HG03571 (cell line): ENCODE measurements around the gene DNAJC10.
"Not testable (repeated sequence)": the region's sequence is repeated elsewhere in the genome, so short reads cannot be mapped to it uniquely, and the experiment has no call there.

Experiments used
- ATAC-seq: cut with Tn5 transposase; IDR thresholded peaks from one replicate; pipeline ENCODE4 v1.9.1; 2021; ENCODE audit not compliant: unreplicated experiment

The DNAJC10 gene

DNA sequence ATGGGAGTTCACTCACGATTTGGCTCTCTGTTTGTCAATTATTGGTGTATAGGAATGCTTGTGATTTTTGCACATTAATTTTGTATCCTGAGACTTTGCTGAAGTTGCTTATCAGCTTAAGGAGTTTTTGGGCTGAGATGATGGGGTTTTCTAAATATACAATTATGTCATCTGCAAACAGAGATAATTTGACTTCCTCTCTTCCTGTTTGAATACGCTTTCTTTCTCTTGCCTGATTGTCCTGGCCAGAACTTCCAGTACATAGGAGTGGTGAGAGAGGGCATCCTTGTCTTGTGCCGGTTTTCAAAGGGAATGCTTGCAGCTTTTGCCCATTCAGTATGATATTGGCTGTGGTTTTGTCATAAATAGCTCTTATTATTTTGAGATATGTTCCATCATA, 66.6 kb downstream of the DNAJC10 start:
- ATAC-seq: not testable (repeated sequence)

DNA sequence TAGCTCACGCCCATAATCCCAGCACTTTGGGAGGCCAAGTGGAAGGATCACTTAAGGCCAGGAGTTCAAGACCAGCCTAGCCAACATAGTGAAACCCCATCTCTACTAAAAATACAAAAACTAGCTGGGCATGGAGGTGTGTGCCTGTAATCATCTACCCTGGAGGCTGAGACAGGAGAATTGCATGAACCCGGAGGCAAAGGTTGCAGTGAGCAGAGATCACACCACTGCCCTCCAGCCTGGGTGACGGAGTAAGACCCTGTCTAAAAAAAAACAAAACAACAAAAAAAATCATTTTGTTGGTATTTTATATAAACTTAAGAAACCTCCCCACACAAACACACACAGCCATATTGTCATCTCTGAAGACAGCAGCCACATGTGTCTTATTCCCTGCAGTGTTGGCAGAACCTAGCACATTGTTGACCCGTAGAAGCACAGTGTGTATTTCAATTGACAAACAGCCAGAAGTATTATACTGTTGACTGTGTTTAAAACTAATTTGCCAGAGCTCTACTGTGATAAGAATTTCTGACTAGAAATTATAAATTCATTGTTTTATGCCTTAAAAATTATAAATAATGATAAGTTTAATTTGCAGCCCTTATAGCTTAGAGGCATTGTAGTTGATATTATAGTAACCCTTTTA, 68.1 kb downstream of the DNAJC10 start:
- no peak for ATAC-seq

DNA sequence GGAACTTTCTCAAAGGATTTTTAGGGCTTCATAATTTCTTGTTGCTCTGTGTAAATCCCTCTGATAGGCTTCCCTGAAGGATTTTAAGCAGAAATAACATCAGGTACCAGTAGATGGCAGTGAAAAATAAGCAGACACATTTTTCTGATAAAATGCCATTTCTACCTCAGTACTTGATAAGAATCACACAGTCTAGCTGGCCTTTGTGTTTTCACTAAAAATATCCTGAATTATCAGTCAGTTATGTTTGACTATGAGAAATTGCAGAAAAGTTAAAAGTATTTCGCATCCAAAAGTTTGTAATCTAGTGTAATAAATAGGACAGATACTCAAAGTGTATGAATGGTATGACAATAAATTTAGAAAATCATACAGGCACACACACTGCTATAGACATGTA, 68.7 kb downstream of the DNAJC10 start:
- no peak for ATAC-seq

DNA sequence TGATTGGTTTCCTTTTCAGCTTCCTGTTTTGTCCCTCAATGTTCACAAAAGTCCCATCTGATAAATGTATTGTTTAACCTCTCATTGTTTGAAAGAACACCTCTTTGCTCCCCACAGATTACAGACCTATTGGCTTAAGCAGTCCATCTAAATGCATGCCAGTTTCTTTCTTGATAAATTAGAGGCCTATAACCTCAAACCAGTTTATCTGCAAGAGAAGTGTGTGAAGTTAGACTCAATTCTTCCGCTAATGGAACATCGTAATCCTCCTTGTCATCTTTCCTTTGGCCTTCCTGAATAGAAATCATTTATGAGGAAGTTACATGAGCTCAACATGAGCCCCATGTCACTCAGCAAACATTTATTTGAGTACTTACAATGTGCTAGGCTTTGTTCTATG, 76.4 kb downstream of the DNAJC10 start:
- ATAC-seq: no peak

DNA sequence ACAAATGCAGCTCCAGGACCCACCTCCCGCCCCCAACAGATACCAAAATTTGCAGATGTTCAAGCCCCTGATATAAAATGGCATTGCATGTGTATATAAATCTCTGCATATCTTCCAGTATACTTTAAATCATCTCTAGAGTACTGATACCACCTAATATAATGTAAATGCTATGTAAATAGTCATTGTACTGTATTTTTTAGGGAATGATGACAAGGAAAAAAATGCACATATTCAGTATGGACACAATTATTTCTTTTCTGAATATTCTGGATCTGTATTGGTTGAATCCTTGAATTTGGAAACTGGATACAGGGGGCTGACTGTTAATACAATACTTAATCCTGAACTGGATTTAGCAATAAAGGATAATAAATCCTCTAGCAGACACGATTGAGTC, 82.7 kb downstream of the DNAJC10 start:
- no peak for ATAC-seq

DNA sequence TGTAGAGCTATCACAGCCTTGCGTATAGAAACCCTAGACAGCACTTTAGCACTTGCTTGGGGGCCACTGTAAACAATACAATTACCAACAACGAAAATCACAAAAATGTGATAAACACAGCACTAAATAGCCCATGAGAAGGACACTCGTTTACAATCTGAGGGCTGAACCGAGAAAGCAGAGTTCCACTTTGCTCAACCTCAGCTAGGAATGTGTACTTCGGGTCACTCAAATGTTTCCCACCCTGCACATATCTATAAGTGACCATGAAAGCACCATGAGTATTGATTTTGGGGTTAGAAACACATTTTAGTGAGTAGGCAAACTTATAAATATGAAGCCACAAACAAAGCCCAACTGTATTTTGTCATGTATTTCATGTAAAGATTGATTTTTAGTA, 88.1 kb downstream of the DNAJC10 start:
- no peak for ATAC-seq

DNA sequence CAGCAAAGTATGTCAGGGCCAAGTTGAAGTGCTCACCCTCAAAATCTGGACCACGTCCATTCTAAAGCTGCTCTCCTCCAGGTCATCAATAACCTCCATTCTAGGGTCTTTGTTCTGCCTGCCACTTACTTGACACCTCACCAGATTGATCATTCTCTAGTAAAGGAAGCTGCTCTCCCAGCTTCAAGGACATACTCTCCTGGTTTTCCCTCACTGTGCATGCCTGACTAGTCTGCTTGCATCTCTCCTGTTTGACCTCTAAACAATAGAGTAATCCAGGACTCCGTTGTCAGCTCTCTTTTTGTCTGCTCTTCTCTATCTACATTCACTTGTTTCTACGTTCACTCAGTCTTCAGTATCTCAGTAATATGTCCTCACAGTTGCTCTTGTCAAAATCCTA, 91.3 kb downstream of the DNAJC10 start:
- no peak for ATAC-seq

DNA sequence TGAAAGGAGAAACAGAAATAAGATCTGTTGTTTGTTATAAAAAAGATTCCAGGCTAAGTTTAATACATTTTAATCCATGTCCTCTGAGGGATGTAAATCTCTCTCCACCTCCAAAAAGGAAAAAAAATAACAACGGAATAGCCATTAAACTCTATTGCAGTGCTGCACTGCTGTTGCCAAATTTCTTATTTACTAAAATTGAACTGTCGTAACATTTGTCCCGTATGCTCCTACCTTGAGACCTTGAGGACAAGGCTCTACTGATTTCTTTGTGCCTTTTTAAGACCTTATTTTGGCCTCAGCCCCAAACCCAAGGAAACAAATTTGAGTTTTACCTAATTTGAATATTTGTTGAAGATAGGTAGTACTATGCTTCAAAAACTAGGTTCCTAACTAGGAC, 94.0 kb downstream of the DNAJC10 start:
- no peak for ATAC-seq

DNA sequence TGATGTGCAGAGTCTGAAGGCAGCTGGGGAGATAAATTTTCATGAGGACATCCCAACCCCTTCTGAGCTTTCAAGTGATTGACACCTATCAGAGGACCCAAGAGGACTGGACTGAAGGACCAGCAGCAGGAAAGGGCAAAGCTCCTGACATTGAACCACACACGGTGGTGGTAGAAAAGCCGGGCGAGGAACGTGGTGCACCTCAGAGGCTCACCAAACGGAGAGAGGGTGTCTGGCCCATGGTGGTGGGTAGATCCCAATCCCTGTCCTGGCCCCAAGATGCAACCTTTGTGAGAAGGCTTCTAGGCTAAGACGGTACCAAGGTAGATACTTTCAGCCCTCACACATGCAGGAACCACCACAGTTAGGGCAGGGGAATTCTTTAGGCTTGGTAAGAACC, 98.3 kb downstream of the DNAJC10 start:
- no peak for ATAC-seq

DNA sequence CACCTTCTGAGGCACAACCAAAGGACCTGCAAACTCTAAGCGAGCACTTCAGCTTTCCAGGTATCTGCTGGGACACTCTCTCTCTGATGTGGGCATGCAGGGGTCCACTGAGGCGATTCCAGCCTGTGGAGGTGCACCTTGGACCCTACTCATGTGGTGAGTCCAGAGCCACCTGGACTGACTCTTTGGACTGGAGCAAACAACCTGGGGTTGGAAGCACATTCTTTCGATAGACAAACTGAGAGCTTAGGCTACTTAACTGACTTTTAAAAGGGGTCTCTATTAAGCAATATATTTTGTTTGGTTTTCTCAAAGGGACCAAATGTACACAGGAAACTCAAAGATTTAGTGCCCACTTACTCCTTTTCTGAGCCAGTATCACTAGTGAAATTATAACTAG, 98.7 kb downstream of the DNAJC10 start:
- ATAC-seq: no peak

DNA sequence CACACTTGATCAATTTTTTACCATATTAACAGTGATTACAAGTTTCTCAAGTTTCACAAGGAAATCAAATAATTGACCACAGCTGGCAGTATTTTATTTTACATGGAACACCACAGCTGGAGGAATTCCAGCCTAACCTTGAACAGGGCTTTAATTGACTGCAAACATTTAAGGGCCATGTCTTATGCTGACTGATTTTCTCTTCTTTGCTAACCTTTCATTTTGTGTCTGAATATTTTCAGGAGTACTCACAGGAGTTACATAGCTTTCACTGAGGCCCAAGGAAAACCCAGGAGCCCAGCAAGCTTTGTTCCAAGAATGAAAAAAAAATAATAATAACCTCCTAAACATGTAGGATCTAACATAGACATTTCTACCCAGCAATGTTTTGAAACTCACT, 100.8 kb downstream of the DNAJC10 start:
- no peak for ATAC-seq

DNA sequence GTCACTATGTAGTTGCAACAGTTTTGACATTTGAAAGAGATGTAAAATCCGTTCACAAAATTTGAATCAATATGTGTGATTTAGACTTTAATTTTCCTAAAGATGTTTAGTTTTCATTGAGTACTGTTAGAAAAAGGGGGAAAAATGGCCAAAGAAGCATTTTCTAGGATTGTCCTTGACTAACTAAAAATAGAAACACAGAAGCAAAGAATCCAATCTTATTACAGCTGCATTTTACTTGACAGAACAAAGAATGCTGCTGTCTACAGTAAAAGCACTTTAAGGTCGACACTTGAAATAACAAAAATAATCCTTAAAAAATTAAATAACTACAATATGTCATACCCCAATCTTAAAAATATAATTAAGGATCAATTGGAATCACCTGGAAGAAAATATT, 101.5 kb downstream of the DNAJC10 start:
- ATAC-seq: no peak

DNA sequence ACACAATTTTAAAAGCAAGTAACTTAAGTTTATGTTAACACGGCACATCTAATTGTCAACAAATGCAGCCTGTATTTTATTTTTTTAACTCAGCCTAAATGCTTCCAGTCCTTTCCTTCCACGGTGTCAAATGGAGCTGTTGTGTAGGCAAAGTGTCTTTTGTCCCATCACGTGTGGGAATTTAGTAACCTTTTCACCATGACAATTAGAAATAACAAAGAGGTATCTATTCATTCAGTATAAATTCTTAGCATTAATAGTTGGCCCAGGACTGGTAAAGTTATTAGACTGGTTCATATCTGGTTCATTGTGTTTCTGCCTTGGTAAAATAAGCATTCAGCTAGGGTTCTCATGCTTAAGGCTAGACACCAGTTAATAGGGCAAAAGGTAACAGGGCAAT, 102.4 kb downstream of the DNAJC10 start:
- ATAC-seq: no peak

DNA sequence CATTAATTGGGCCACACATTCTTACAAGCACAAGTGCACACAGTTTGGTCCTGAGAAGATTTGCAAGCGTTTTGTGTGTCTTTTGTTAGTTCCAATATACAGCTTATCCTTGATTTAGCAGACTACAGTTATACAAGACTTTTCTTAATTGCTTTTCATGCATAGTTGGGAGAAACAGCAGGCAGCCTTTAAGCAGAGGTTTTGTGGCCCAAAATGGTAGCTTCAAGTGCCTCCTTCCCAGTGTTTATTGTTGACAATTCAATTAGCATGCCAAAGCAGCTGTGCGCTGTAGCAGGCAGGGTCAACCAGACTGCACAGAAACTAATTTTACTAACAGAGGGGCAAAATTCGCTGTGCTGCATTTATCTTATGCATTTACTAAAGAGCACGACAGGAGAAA, 102.9 kb downstream of the DNAJC10 start:
- no peak for ATAC-seq

DNA sequence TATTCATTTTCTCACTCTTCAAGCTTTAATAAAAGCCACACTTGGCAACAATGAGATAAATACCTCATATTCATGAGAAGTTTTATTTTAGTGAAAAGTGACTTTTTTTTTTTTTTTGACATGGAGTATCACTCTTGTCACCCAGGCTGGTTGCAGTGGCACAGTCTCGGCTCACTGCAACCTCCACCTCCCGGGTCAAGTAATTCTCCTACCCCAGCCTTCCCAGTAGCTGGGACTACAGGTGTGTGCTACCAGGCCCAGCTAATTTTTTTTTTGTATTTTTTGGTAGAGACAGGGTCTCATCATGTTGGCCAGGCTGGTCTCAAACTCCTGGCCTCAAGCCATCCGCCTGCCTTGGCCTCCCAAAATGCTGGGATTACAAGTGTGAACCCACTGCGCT, 103.4 kb downstream of the DNAJC10 start:
- no peak for ATAC-seq

DNA sequence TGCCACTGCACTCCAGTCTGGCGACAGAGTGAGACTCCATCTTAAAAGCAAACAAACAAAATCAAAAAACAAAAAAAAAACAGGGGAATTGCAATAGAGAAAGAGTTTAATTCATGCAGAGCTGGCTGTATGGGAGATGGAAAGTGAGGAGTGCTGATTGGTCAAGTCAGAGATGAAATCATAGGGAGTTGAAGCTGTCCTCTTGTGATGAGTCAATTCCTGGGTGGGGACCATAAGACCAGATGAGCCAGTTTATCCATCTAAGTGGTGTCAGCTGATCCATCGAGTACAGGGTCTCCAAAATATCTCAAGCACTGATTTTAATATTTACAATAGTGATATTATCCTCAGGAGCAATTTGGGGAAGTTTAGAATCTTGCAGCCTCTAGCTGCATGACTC, 105.1 kb downstream of the DNAJC10 start:
- no peak for ATAC-seq

DNA sequence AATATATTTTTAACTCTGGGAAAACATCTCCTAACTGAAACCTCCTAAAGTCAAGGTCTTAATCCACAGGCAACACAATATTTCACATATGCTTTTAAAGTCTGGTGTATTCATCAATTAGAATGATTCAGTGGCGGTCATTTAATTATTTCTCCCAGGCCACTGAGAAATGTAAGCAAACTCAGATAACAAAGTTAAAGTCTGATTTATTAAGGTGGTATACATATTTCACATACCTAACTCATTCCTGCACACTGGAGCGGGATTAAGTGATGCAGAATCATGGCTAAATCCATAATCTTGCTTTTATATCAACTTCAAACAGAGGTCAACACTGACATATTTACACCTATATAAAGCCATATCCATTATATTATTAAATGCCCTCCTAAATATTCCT, 106.7 kb downstream of the DNAJC10 start:
- no peak for ATAC-seq

DNA sequence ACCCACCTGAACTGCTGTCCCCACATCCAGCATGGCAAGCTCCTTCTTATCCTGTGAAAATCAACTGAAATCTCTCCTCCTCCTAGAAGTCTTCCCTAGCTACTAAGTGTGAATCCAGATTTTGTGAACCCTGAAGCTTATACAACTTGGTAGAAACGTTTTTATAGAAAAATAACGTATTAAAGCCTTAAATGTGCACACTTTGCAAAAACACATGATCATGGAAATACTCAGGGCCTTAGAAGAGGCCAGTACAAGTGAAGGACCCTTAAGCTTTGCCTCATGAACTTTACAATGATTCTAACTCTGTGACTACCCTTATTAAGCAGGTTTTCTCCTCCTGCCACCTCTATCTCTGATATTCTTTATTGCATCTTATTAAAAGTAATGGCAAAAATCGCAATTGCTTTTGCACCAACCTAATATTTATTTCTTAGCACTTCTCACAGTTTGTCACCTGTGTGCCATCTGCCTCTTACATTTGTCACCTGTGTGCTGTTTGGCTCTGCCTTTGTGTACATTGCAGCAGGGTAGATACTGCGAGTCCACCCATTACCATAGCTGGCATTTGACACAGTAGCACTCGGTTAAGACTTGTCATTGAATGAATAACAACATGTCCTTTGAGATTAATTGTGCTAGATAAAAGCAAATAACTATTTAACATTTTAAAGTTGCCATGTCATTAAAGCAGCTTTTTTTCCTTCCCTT, 108.2 kb downstream of the DNAJC10 start:
- no peak for ATAC-seq

DNA sequence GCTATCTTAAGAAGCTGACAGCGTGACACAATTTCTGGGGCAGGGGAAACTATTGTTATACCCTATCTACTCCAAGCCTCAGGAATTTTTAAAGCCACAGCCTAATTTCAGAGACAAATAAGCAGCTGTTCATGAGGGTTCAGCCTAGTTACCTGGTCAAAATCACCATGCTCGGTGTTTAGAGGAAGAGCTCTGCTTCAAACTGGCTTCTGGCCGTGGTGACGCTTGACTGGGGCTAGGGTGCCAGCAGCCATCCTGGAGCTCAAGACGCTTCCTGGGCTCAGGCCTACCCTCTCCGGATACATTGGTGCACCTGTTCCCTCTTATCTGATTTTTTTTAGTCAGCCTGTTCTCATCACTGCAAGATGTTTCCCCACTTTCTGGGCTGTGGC, 108.7 kb downstream of the DNAJC10 start:
- no peak for ATAC-seq

DNA sequence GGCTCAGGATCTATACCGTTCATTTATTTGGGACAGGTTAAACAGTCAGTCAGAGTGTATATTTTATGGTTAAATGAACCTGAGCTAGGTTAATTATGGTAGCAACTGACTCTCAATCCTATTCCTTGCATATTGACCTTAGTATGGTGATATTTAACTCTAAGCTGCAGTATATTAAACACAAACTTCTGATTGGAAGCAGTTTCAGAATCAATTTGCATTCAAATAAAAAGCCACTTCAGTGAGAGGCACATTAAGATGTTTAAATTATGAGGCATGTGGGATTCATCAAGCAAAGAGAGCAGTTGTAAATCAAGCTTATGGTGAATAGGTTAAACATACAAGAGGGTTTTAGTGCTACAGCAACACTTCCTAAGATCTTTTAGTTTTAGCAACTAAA, 110.0 kb downstream of the DNAJC10 start:
- ATAC-seq: no peak

DNA sequence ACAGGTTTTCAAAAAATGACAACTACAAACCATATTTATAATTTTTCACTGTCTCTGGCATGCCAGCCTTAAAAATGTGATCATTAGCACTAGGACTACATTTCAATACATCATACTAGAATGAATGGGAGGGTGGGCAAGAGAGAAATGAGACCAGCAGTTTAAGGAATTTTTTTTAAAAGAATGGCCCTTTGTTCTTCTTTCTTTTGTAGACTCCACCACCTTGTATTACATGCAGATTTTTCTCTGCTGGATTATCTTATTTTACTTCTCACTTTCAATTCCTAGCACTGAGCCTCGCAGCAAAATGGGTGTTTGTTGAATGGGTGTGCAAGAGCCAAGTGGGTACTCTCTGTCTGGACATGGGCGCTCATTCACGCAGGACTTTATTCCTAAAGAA, 110.4 kb downstream of the DNAJC10 start:
- ATAC-seq: no peak

DNA sequence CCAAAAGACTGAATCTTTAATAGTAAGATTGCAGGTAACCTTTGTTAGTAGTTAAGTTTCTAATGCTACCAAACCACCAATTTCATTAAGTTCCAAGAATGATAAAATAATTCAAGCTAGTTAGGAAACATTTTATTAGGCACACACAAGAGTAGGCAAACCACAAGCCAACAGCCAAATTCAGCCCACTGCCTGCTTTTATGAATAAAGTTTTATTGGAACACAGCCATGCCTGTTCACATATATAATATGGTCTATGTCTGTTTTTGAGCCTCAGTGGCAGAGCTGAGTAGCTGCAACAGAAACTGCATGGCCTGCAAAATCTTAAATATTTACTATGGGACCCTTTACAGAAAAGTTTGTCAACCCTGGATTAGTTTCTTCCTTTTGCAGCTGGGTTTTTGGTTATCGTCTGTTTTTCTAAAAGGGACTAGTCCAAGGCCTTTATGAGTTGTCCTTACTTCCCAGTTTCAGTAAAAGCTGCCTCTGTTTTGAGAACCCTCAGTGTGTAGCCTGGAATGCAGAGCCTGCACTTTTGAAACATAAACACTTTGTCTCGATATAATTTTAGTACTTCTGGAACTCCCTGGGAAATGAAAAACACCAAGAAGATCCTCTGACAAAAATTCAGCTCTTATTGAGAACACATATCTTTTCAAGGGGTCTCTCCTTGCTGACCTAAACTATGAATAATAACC, 111.3 kb downstream of the DNAJC10 start:
- ATAC-seq: no peak
